ENCODE results near the gene TOMM20. TPM values are rescaled to one million over a fixed set of nuclear protein-coding genes. Genes with fewer than 3 reads are reported as not detected.

The TOMM20 gene
- total RNA-seq, 1 experiment from 2014 or later, result 197 TPM

GRCh38 chr1:235127732-235128455 is 743 bp downstream of the TOMM20 start:
- no peak overlapping the region for H3K56ac ChIP-seq (ENCODE audit: insufficient read length, low read depth, low read length)
- peak overlapping the region; percentile 56 for H4K5ac ChIP-seq (ENCODE audit: insufficient read length, low read depth, low read length)
- H3K79me1 ChIP-seq (ENCODE audit: insufficient read depth, low read depth, low read length, poor library complexity, severe bottlenecking), result no peaks in the 10 kb centered on the region
- peaks cover 33 to 63% (median 55%) of the 10 kb centered on the region in 3 experiments for H3K36me3 Mint-ChIP-seq (ENCODE audit: insufficient read depth in 1 of 3, low read depth in 3 of 3)
- H3K4ac ChIP-seq (ENCODE audit: low read depth, low read length), result peak overlapping the region; percentile 70
- no peaks in the 10 kb centered on the region for H4K20me1 ChIP-seq (ENCODE audit: control insufficient read depth, insufficient read depth, insufficient read length)
- peaks cover 20 to 27% of the 10 kb centered on the region in 2 experiments for H3K4me1 Mint-ChIP-seq
- H3K9me3 ChIP-seq (ENCODE audit: control insufficient read depth, low read depth, low read length), result no peaks in the 10 kb centered on the region
- 0 out of 5 replicates have a peak, but pooled peaks cover 0 to 3% of the 10 kb centered on the region in 2 experiments for H3K9me3 Mint-ChIP-seq
- H3K79me2 ChIP-seq (ENCODE audit: insufficient read depth, low read length), result peaks cover 44% of the 10 kb centered on the region
- peak overlapping the region; percentile 91 for H3K18ac ChIP-seq (ENCODE audit: insufficient read length, low read depth, low read length)
- peak overlapping the region; percentile 95 to 99 (median 99) for H3K27ac Mint-ChIP-seq
- DNase-seq, result no peak
- no peak overlapping the region for H3K23ac ChIP-seq (ENCODE audit: insufficient read length, low read depth, low read length)
- no peak for TF ChIP-seq CTCF (conservative IDR thresholded peaks at IDR 0.05)
- no peak overlapping the region for H3K27ac ChIP-seq (ENCODE audit: insufficient read length, low read depth, low read length)
- peak overlapping the region; percentile 84 for H3K14ac ChIP-seq (ENCODE audit: insufficient read depth, low read length)
- no peak overlapping the region for H2BK20ac ChIP-seq (ENCODE audit: low read depth, low read length, poor library complexity, severe bottlenecking)
- peak overlapping the region; percentile 96 for H3K9ac ChIP-seq (ENCODE audit: extremely low read depth, insufficient read length, low read length)
- H2BK15ac ChIP-seq (ENCODE audit: low read depth, low read length), result no peak overlapping the region
- WGBS (ENCODE audit: extremely low coverage, insufficient read length, low lambda C conversion rate), result no CpG with 5 or more reads among the region's 35 CpGs
- H3K4me2 ChIP-seq (ENCODE audit: insufficient read depth, insufficient read length, low read length), result peak overlapping the region; percentile 77
- H2AK5ac ChIP-seq (ENCODE audit: insufficient read length, low read length), result no peak overlapping the region
- H3K4me1 ChIP-seq (ENCODE audit: insufficient read depth, low read length), result no peaks in the 10 kb centered on the region
- no peak overlapping the region for H2BK12ac ChIP-seq (ENCODE audit: insufficient read length, low read depth, low read length)
- H3K27me3 ChIP-seq (ENCODE audit: insufficient read depth, low read length), result no peaks in the 10 kb centered on the region
- H3K27me3 Mint-ChIP-seq (ENCODE audit: low read depth), result no peaks in the 10 kb centered on the region
- no peak overlapping the region for H2AFZ ChIP-seq (ENCODE audit: low read length)
- no peak overlapping the region for H3T11ph ChIP-seq (ENCODE audit: low read length)
- no peak overlapping the region for H4K91ac ChIP-seq (ENCODE audit: insufficient read length, low read depth, low read length)
- no peak overlapping the region for H2BK120ac ChIP-seq (ENCODE audit: low read depth, low read length, poor library complexity, severe bottlenecking)
- peaks cover 4% of the 10 kb centered on the region for H3K23me2 ChIP-seq (ENCODE audit: insufficient read length, low read depth, low read length, poor library complexity, severe bottlenecking)
- peak overlapping the region; percentile 97 to 99 for H3K4me3 Mint-ChIP-seq
- no peak overlapping the region for H4K8ac ChIP-seq (replicated peaks; ENCODE audit: insufficient read length, low read depth, low read length)
- H2BK5ac ChIP-seq (ENCODE audit: insufficient read length, low read length), result no peak overlapping the region

Data from H9 (cell line).